BJ (cell line): Measurements from ENCODE around the gene SUPV3L1. TPM values are rescaled to one million over a fixed set of nuclear protein-coding genes. Genes with fewer than 3 reads are reported as not detected.
A peak's percentile ranks its signal among the peaks of the same experiment; 100 is the strongest.

Source experiments
- CTCF ChIA-PET: fragments of 350-600 bp; formaldehyde crosslinking; extraction: SDS; loops from one replicate; lab custom pipeline; 2021; ENCODE audit warnings: antibody characterized with exemption, inconsistent platforms; lab: Yijun Ruan, JAX
- POLR2A ChIA-PET: fragments of 300-600 bp; sonication (Branson Sonifier 250); formaldehyde crosslinking; extraction: SDS; loops from one replicate; lab custom pipeline; 2021; ENCODE audit warnings: antibody characterized with exemption; lab: Charles Lee
- DNase-seq: peaks from one replicate; pipeline ENCODE4 v3.0.0-alpha.2; 2011; ENCODE audit warnings: low read depth
- H3K27me3 ChIP-seq: 2 replicates; pipeline ENCODE4 v1.6.0; 2011; ENCODE audit warnings: low read length; ENCODE audit not compliant: control insufficient read depth, insufficient read depth
- H3K36me3 ChIP-seq: 2 replicates; pipeline ENCODE4 v1.5.1; 2011; ENCODE audit warnings: low read length; ENCODE audit not compliant: control insufficient read depth, insufficient read depth
- H3K4me3 ChIP-seq: 2 replicates; pipeline ENCODE4 v1.5.1; 2011; ENCODE audit warnings: low read depth, mild to moderate bottlenecking, control low read depth, low read length
- polyA plus RNA-seq: library from polyadenylated mRNA; depleted of rRNA; stranded (reverse); fragments of >200 nt; gene quantifications from 2 replicates; pipeline ENCODE4 v1.2.3, GENCODE V29; 2011
- TF ChIP-seq, protein P1 (sequence below): IDR thresholded peaks from 2 replicates; pipeline ENCODE4 v1.5.1; 2011; ENCODE audit warnings: low read depth, mild to moderate bottlenecking, control low read depth, inconsistent platforms, low read length, moderate library complexity; ENCODE audit not compliant: insufficient read depth

SUPV3L1 gene
- polyA plus RNA-seq, 1 experiment, result 17.1 TPM

DNA sequence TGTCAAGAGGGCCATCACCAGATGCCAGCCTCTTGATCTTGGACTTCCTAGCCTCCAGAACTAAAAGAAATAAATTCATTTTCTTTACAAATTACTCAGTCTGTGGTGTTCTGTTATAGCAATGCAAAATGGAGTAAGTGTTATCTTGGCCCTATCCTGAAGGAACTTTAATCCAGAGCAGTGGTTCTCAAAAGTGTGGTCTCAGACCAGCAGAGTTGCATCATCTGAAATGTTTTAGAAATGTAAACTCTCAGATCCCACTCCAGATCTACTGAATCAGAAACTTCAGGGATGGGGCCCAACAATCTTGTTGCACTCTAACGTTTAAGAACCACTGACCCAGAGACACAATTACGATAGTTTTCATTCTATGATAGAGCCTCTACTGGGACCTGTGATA, 3.2 kb upstream of the SUPV3L1 start:
- TF ChIP-seq, protein P1, sequence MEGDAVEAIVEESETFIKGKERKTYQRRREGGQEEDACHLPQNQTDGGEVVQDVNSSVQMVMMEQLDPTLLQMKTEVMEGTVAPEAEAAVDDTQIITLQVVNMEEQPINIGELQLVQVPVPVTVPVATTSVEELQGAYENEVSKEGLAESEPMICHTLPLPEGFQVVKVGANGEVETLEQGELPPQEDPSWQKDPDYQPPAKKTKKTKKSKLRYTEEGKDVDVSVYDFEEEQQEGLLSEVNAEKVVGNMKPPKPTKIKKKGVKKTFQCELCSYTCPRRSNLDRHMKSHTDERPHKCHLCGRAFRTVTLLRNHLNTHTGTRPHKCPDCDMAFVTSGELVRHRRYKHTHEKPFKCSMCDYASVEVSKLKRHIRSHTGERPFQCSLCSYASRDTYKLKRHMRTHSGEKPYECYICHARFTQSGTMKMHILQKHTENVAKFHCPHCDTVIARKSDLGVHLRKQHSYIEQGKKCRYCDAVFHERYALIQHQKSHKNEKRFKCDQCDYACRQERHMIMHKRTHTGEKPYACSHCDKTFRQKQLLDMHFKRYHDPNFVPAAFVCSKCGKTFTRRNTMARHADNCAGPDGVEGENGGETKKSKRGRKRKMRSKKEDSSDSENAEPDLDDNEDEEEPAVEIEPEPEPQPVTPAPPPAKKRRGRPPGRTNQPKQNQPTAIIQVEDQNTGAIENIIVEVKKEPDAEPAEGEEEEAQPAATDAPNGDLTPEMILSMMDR, result no peak
- no peak overlapping the region for H3K4me3 ChIP-seq
- no peaks in the 10 kb centered on the region for H3K36me3 ChIP-seq
- CTCF ChIA-PET, result no interaction called here
- no peaks in the 10 kb centered on the region for H3K27me3 ChIP-seq
- DNase-seq, result no peak
- POLR2A ChIA-PET, result no interaction called here

GRCh38 chr10:69179089-69179742, 818 bp upstream of the SUPV3L1 start:
- no peak for DNase-seq

DNA sequence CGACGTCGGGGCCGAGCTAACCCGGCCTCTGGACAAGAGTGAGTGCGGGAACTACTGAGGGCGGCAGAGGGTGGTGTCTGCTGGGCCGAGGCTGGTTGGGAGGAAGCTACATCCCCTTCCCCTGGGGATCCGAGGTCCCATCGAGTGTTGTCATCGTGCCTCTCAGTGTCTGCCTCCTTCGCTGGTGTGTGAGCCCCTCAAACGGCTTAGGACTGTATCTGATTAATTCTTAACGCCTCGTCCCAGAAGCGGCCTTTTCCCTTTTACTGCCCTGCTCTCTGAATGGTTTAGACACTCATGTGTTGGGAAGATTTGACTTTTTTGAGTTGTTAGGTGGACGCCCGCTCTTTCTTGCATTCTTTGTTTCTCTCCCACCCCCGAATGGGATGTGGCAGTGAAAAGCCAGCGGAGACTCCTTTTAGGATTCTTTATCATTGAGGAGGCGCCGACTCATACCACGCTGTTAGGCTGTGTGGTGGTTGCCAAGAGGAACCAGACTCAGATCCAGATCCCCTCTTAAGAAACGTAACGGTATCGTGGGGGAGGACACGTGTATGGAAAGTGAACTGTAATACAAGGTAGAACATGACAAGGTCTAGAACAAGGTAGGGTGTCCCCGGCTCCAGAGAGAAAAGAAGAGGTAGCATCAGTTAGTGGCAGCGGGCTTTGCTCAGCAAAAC, 631 bp downstream of the SUPV3L1 start:
- POLR2A ChIA-PET, result no interaction called here
- CTCF ChIA-PET, result no interaction called here
- Histone ChIP-seq H3K4me3 (peak overlapping the region; percentile 97), H3K27me3 (no peaks in the 10 kb centered on the region), H3K36me3 (peaks cover 3% of the 10 kb centered on the region)
- no peak for DNase-seq
- TF ChIP-seq, protein P1, result no peak

More at GRCh38 chr10:69179089-69179742, 818 bp upstream of the SUPV3L1 start:
- ChIA-PET CTCF (interaction anchor here (1.2 kb wide), 1 partner anchor 13 kb away, joined by 3 read pairs; no protein-coding TSS in a partner anchor), POLR2A (no interaction called here)
- TF ChIP-seq, protein P1, result no peak
- Histone ChIP-seq H3K4me3 (peak overlapping the region; percentile 97), H3K27me3 (no peaks in the 10 kb centered on the region), H3K36me3 (peaks cover 3% of the 10 kb centered on the region)

DNA sequence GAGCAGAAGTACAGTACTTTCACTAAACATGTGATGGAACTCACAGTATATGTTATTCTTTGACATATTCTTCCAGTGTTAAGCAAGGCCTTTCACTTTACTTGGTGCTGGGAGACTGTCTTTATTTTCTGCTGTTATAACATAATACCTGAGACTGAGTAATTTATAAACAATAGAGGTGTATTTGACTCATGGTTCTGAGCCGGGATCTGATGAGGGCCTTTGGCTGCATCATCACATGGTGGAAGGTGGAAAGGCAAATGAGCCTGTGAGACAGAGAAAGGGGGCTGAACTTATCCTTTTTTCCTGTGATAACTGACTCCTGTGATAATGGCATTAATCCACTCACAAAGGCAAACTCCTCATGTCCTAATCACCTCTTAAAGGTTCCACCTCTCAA, 1.4 kb downstream of the SUPV3L1 start:
- no peak for DNase-seq
- CTCF ChIA-PET, result no interaction called here
- H3K27me3 ChIP-seq, result no peaks in the 10 kb centered on the region
- POLR2A ChIA-PET, result no interaction called here
- H3K36me3 ChIP-seq, result peaks cover 5% of the 10 kb centered on the region
- TF ChIP-seq, protein P1, result no peak
- peak overlapping the region; percentile 97 for H3K4me3 ChIP-seq

GRCh38 chr10:69182005-69182404, 2.0 kb downstream of the SUPV3L1 start:
- no peak overlapping the region for H3K4me3 ChIP-seq

More at GRCh38 chr10:69182005-69182404, 2.0 kb downstream of the SUPV3L1 start:
- Histone ChIP-seq H3K36me3 (peaks cover 5% of the 10 kb centered on the region), H3K27me3 (no peaks in the 10 kb centered on the region)
- no peak for DNase-seq
- ChIA-PET CTCF (no interaction called here), POLR2A (no interaction called here)
- TF ChIP-seq, protein P1, result no peak
